ENCODE data around the gene SMARCB1.

SMARCB1 gene

DNA sequence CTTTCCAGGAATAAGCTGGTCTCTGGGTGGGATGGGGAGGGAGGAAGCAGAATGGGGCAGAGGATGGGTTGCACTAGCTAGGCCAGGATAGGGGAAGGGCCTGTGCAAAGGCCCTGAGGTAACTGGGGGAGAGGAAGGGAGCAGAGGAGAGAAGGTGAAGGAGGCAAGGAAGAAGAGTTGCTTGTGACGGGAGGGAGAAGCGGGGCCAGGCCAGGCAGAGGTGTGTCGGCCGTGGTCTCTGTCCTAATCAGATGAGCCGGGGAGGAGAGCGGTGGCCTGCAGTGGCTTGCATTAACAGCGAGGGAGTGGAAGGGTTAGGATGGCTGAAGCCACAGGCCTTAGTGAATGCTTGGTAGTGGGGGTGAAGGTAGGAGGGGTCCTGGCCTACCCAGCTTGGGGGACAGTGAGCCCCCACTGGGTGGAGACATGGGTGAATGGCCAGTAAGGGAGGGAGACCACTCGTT is 58.0 kb downstream of the SMARCB1 start:
- Histone ChIP-seq H3K79me2 (ENCODE audit: insufficient read depth, low read length) (no peaks in the 10 kb centered on the region), H3K4me2 (ENCODE audit: low read length) (peak overlapping the region; percentile 28; the same call in 1 of the 2 replicates), H3K36me3 (ENCODE audit: insufficient read depth, low read length) (no peaks in the 10 kb centered on the region), H3K9ac (ENCODE audit: low read length) (peak overlapping the region; percentile 7; the same call in 1 of the 2 replicates), H3K9me3 (ENCODE audit: low read length) (no peaks in the 10 kb centered on the region), H3F3A (ENCODE audit: insufficient read depth, low read length) (no peaks in the 10 kb centered on the region), H3K27ac (ENCODE audit: low read depth, low read length, poor library complexity, severe bottlenecking) (peak overlapping the region; percentile 88), H3K9me2 (ENCODE audit: low read depth, low read length) (no peaks in the 10 kb centered on the region), H3K27me3 (ENCODE audit: insufficient read depth, low read length) (no peaks in the 10 kb centered on the region), H4K20me1 (ENCODE audit: insufficient read depth, low read length) (no peaks in the 10 kb centered on the region), H3K4me3 (ENCODE audit: low read depth, low read length, poor library complexity, severe bottlenecking) (no peak overlapping the region), H3K4me1 (ENCODE audit: insufficient read depth, low read length, severe bottlenecking) (peaks cover 71% of the 10 kb centered on the region), H2AFZ (ENCODE audit: low read length) (no peak overlapping the region)
- no peak for TF ChIP-seq EZH2 (IDR thresholded peaks at IDR 0.05; ENCODE audit: borderline replicate concordance, low read length)
- no peak for TF ChIP-seq CTCF (IDR thresholded peaks at IDR 0.05; ENCODE audit: low read length)

DNA sequence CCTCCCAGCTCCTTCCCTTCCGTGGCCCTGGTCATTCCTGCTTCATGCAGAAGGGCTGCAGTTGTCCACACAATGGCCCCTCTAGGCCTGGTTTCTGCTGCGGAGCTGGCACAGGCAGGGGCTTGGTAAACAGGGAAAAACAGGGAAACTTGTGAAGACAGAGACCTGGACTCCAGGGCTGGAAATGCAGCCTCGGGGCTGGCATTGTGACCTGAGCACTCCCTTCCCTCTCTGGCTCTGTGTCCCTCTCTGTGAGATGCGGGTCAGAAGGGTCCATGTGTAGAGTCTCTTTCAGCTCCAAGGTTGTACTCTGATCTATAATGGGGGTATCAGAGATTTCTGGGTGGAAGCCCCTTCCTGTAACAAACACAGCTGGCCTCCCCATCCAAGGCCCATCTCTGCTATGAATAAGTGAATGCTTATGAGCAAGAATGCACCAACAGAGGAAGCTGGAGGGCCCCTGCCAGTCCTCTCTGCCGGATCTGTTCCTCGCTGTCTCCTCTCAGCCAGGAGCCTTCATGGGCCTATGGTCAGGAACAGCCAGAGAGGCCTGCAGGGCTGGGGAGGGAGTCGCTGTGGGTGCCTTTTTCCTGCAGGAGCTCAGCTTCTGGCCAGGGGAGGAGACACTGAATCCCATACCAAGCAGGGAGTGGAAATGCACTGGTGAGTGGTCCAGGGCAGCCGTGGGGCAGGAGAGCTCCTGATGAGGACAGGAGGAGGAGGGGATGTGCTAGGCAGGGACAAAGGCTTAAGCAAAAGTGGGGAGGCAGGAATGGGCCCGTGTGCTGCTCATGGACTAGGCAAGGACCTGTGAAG is 58.7 kb downstream of the SMARCB1 start:
- Histone ChIP-seq H3K9me3 (ENCODE audit: low read length) (no peaks in the 10 kb centered on the region), H3K27me3 (ENCODE audit: insufficient read depth, low read length) (no peaks in the 10 kb centered on the region), H3K79me2 (ENCODE audit: insufficient read depth, low read length) (no peaks in the 10 kb centered on the region), H3K27ac (ENCODE audit: low read depth, low read length, poor library complexity, severe bottlenecking) (peak overlapping the region; percentile 88), H3K4me3 (ENCODE audit: low read depth, low read length, poor library complexity, severe bottlenecking) (no peak overlapping the region), H3K9ac (ENCODE audit: low read length) (no peak overlapping the region; the same call in 1 of the 2 replicates), H3K4me2 (ENCODE audit: low read length) (peak overlapping the region; percentile 28; the same call in 1 of the 2 replicates), H3F3A (ENCODE audit: insufficient read depth, low read length) (no peaks in the 10 kb centered on the region), H4K20me1 (ENCODE audit: insufficient read depth, low read length) (no peaks in the 10 kb centered on the region), H3K4me1 (ENCODE audit: insufficient read depth, low read length, severe bottlenecking) (peaks cover 72% of the 10 kb centered on the region), H2AFZ (ENCODE audit: low read length) (no peak overlapping the region), H3K36me3 (ENCODE audit: insufficient read depth, low read length) (no peaks in the 10 kb centered on the region), H3K9me2 (ENCODE audit: low read depth, low read length) (no peaks in the 10 kb centered on the region)
- TF ChIP-seq CTCF (IDR thresholded peaks at IDR 0.05; ENCODE audit: low read length) (no peak), EZH2 (IDR thresholded peaks at IDR 0.05; ENCODE audit: borderline replicate concordance, low read length) (no peak)

DNA sequence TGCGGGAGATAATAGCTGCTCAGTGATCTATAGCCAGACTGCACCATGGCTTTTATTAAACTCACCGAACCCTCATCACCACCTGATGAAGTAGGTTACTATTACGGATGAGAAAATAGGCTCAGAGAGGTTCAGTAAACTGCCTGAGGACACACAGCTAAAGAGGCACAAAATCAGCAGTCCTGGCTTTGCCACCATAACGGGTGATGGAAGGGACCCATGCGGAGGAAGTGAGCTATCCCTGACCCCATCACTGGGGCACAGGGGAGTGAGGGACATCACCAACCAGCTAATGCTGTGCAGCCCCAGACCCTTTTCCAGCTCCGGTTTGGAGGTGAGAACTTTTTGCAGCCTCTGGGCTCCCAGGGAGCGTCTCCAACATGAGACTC is 59.3 kb downstream of the SMARCB1 start:
- Histone ChIP-seq H3K9me2 (ENCODE audit: low read depth, low read length) (no peaks in the 10 kb centered on the region), H3K9ac (ENCODE audit: low read length) (no peak overlapping the region; the same call in 1 of the 2 replicates), H3F3A (ENCODE audit: insufficient read depth, low read length) (0 out of 2 replicates have a peak, but pooled peaks cover 3% of the 10 kb centered on the region), H3K36me3 (ENCODE audit: insufficient read depth, low read length) (no peaks in the 10 kb centered on the region), H3K79me2 (ENCODE audit: insufficient read depth, low read length) (no peaks in the 10 kb centered on the region), H3K4me3 (ENCODE audit: low read depth, low read length, poor library complexity, severe bottlenecking) (no peak overlapping the region), H4K20me1 (ENCODE audit: insufficient read depth, low read length) (no peaks in the 10 kb centered on the region), H3K4me1 (ENCODE audit: insufficient read depth, low read length, severe bottlenecking) (peaks cover 77% of the 10 kb centered on the region), H3K27ac (ENCODE audit: low read depth, low read length, poor library complexity, severe bottlenecking) (peak overlapping the region; percentile 88), H2AFZ (ENCODE audit: low read length) (no peak overlapping the region), H3K4me2 (ENCODE audit: low read length) (no peak overlapping the region), H3K27me3 (ENCODE audit: insufficient read depth, low read length) (peaks cover 3% of the 10 kb centered on the region; the same call in 1 of the 2 replicates), H3K9me3 (ENCODE audit: low read length) (no peaks in the 10 kb centered on the region)
- TF ChIP-seq CTCF (IDR thresholded peaks at IDR 0.05; ENCODE audit: low read length) (no peak), EZH2 (IDR thresholded peaks at IDR 0.05; ENCODE audit: borderline replicate concordance, low read length) (no peak)

Data from OCI-LY1 (cell line).